Activated naive CD4-positive, alpha-beta T cell treated with anti-CD3 and anti-CD28 coated beads for 36 hours (primary cell): ENCODE measurements around the gene RGS21. TPM values are rescaled to one million over a fixed set of nuclear protein-coding genes. Genes with fewer than 3 reads are reported as not detected.
"Not testable (repeated sequence)": the region's sequence is repeated elsewhere in the genome, so short reads cannot be mapped to it uniquely, and the experiment has no call there.

Source experiments
- CTCF ChIA-PET: fragments of 350-600 bp; sonication (Branson Sonifier 250); formaldehyde crosslinking; loops from one replicate; lab custom pipeline; 2021; ENCODE audit warnings: antibody characterized with exemption; lab: Charles Lee
- DNase-seq: peaks from one replicate; pipeline ENCODE4 v3.0.0-alpha.2; 2020
- H3K27ac Mint-ChIP-seq: one replicate; pipeline ENCODE4 v1.8.0; 2021; ENCODE audit warnings: mild to moderate bottlenecking, mixed read lengths
- H3K27me3 Mint-ChIP-seq: one replicate; pipeline ENCODE4 v1.8.0; 2021; ENCODE audit warnings: low read depth, mixed read lengths
- H3K36me3 Mint-ChIP-seq: one replicate; pipeline ENCODE4 v1.8.0; 2021; ENCODE audit warnings: low read depth, mixed read lengths
- H3K4me1 Mint-ChIP-seq: one replicate; pipeline ENCODE4 v1.8.0; 2021; ENCODE audit warnings: low read depth, mixed read lengths
- H3K4me3 Mint-ChIP-seq: one replicate; pipeline ENCODE4 v1.8.0; 2021; ENCODE audit warnings: mild to moderate bottlenecking, moderate library complexity, mixed read lengths
- H3K9me3 Mint-ChIP-seq: one replicate; pipeline ENCODE4 v1.8.0; 2021; ENCODE audit warnings: mixed read lengths
- intact Hi-C: fragments of 100-400 bp; cut with micrococcal nuclease; formaldehyde crosslinking; loops from one replicate; pipeline ENCODE4 v1.15.1; 2023
- total RNA-seq, 2 experiments: library from RNA; stranded (reverse); gene quantifications; one replicate each; pipeline ENCODE4 v1.2.3, GENCODE V29; 2021

Gene RGS21, protein sequence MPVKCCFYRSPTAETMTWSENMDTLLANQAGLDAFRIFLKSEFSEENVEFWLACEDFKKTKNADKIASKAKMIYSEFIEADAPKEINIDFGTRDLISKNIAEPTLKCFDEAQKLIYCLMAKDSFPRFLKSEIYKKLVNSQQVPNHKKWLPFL
- not detected for total RNA-seq

- CTCF ChIA-PET, result no interaction called here
- intact Hi-C loops, result no loop called here
- Mint-ChIP-seq H3K4me3 (no peak within 1 kb of the TSS), H3K27ac (no peak within 1 kb of the TSS), H3K36me3 (no peaks in the 10 kb centered on the region), H3K9me3 (no peaks in the 10 kb centered on the region), H3K27me3 (no peaks in the 10 kb centered on the region), H3K4me1 (no peaks in the 10 kb centered on the region)
- no peak for DNase-seq
Observed at GRCh38 chr1:192316942-192317450, at the start of gene RGS21. Gene RGS21, plus strand, starts transcription at chr1:192316992. Its CDS starts 26,045 bp downstream, at chr1:192343037.

DNA sequence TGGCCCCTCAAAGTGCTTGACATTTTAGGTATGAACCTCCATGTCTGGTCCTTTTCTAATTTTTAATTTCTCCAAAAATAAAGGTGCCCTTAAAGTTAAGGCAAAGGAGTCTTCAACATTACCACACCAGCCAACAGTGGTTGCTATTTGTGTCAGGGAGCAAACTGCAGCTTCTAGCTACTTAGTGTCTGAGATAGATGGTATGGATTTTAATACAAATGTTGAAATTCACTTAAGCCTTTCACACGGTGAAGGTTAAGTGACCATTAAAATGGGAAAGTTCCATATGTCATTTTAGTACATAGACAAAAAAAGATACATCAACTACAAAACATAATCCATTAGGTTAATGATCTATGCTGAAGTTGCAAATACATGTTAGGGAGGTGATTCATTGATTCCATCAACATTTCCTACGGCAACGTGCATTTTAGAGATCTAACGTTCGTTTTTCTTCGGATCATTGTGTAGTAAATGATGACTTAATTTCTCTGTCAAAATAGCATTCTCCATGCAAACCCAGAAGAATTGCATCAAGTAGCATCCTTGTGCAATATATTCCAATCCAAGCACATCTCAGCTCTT, 48.2 kb upstream of the RGS21 start:
- intact Hi-C loops, result no loop called here
- no peak for DNase-seq
- no peaks in the 10 kb centered on the region for H3K36me3 Mint-ChIP-seq
- no peaks in the 10 kb centered on the region for H3K4me1 Mint-ChIP-seq
- CTCF ChIA-PET, result no interaction called here
- H3K4me3 Mint-ChIP-seq, result no peak overlapping the region
- H3K27ac Mint-ChIP-seq, result no peak overlapping the region
- no peaks in the 10 kb centered on the region for H3K27me3 Mint-ChIP-seq
- H3K9me3 Mint-ChIP-seq, result no peaks in the 10 kb centered on the region

DNA sequence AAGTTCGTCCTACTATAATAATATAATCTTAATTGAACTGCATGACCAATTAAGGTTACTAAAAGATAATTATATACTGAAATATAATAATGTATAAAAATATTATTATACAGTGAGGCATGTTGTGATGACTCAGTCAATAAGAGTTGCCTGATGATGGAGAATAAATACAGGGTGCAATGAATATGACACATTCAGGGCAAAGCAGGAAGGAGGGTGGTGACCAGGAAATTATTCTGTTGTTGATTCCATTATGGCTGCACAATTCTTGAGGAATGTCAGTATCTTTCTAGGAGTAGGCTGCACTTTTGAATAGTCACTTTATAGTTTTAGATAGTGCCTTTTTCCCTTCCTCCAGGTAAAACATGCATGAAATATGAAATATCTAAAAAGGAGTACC, 46.4 kb upstream of the RGS21 start:
- no peaks in the 10 kb centered on the region for H3K4me1 Mint-ChIP-seq
- H3K4me3 Mint-ChIP-seq, result no peak overlapping the region
- DNase-seq, result no peak
- no peaks in the 10 kb centered on the region for H3K36me3 Mint-ChIP-seq
- CTCF ChIA-PET, result no interaction called here
- H3K9me3 Mint-ChIP-seq, result no peaks in the 10 kb centered on the region
- no peak overlapping the region for H3K27ac Mint-ChIP-seq
- no peaks in the 10 kb centered on the region for H3K27me3 Mint-ChIP-seq
- intact Hi-C loops, result no loop called here

DNA sequence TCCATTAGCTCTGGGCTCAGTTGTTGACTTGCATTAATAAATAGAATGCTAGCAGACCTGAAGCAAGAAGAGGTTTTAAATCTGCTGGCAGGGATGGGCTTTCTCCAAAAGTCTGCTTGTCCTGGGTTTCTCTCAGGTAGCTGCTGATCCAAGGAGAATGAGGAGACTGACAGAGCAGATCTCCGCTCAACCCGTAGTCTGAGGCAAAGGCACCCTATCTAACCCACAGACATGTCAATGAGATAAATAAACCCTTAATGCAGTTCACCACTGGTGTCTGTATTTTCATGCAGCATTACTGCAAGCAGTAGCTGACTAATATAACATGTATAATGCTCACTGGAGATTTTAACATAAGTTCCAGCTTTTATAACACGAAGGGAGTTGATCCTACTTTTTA, 44.1 kb upstream of the RGS21 start:
- CTCF ChIA-PET, result no interaction called here
- H3K4me3 Mint-ChIP-seq, result no peak overlapping the region
- H3K36me3 Mint-ChIP-seq, result no peaks in the 10 kb centered on the region
- intact Hi-C loops, result no loop called here
- H3K4me1 Mint-ChIP-seq, result no peaks in the 10 kb centered on the region
- no peaks in the 10 kb centered on the region for H3K27me3 Mint-ChIP-seq
- H3K27ac Mint-ChIP-seq, result no peak overlapping the region
- H3K9me3 Mint-ChIP-seq, result no peaks in the 10 kb centered on the region
- no peak for DNase-seq

- H3K27ac Mint-ChIP-seq, result no peak overlapping the region
- H3K4me1 Mint-ChIP-seq, result no peaks in the 10 kb centered on the region
- intact Hi-C loops, result no loop called here
- CTCF ChIA-PET, result no interaction called here
- no peaks in the 10 kb centered on the region for H3K36me3 Mint-ChIP-seq
- no peak overlapping the region for H3K4me3 Mint-ChIP-seq
- H3K27me3 Mint-ChIP-seq, result no peaks in the 10 kb centered on the region
- no peak for DNase-seq
- no peaks in the 10 kb centered on the region for H3K9me3 Mint-ChIP-seq
Observed at GRCh38 chr1:192274588-192274987, 42.2 kb upstream of the RGS21 start.

DNA sequence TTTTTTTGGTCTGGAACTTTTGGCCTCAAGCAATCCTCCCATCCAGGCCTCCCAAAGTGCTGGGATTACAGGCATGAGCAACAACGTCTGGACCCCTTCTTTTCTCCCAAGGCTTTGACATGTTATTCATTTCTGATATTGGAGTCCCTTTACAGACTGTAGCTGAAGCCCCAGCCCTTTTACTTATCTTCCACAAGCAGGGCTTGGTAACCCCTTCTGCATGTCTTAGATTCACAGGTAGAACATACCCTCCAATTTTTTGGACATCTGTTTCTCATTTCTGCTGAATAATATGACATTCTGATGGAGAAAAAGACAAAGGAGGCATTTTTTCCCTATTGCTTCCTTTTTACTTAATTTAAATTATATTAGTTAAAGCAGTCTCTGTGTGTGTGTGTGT, 39.2 kb upstream of the RGS21 start:
- intact Hi-C loops, result no loop called here
- H3K27me3 Mint-ChIP-seq, result no peaks in the 10 kb centered on the region
- no peak overlapping the region for H3K27ac Mint-ChIP-seq
- no peaks in the 10 kb centered on the region for H3K36me3 Mint-ChIP-seq
- no peak for DNase-seq
- H3K4me3 Mint-ChIP-seq, result no peak overlapping the region
- peaks cover 11% of the 10 kb centered on the region for H3K9me3 Mint-ChIP-seq
- no peaks in the 10 kb centered on the region for H3K4me1 Mint-ChIP-seq
- CTCF ChIA-PET, result interaction anchor here (0.6 kb wide), 1 partner anchor 431 kb away, joined by 3 read pairs; no protein-coding TSS in a partner anchor

DNA sequence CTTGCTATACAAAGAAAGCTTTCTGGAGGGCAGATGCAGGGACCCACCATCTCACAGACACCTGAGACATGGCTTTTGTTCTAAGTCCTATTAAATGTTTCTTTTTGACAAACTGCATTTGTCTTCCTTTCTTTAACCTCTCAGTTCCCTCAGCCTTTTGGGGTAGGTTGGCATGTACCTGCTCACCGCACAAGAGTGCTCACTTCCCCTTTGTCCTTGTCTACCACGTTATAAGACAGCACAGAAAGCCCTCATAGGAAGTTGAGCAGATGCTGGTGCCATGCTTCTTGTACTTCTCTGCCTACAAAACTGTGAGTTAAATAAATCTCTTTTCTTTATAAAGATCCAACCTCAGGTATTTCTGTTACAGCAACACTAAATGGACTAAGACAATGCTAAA, 31.9 kb upstream of the RGS21 start:
- DNase-seq, result no peak
- Mint-ChIP-seq H3K9me3 (peaks cover 17% of the 10 kb centered on the region), H3K27me3 (no peaks in the 10 kb centered on the region), H3K27ac (no peak overlapping the region), H3K36me3 (no peaks in the 10 kb centered on the region), H3K4me1 (no peaks in the 10 kb centered on the region), H3K4me3 (no peak overlapping the region)
- CTCF ChIA-PET, result no interaction called here
- intact Hi-C loops, result loop anchor here (5.0 kb wide), 1 partner anchor 162 kb away; no protein-coding TSS in a partner anchor

GRCh38 chr1:192303029-192303428, 13.8 kb upstream of the RGS21 start:
- Mint-ChIP-seq H3K9me3 (peaks cover 3% of the 10 kb centered on the region), H3K4me1 (no peaks in the 10 kb centered on the region), H3K4me3 (no peak overlapping the region), H3K27me3 (no peaks in the 10 kb centered on the region), H3K27ac (no peak overlapping the region), H3K36me3 (peaks cover 3% of the 10 kb centered on the region)
- CTCF ChIA-PET, result interaction anchor here (0.6 kb wide), 1 partner anchor 21 kb away, joined by 3 read pairs; no protein-coding TSS in a partner anchor
- no peak for DNase-seq
- intact Hi-C loops, result no loop called here

GRCh38 chr1:192308314-192308713, 8.5 kb upstream of the RGS21 start:
- H3K4me1 Mint-ChIP-seq, H3K36me3 Mint-ChIP-seq, H3K4me3 Mint-ChIP-seq, intact Hi-C loops, CTCF ChIA-PET, H3K27me3 Mint-ChIP-seq, H3K27ac Mint-ChIP-seq, H3K9me3 Mint-ChIP-seq, DNase-seq: not testable (repeated sequence)

DNA sequence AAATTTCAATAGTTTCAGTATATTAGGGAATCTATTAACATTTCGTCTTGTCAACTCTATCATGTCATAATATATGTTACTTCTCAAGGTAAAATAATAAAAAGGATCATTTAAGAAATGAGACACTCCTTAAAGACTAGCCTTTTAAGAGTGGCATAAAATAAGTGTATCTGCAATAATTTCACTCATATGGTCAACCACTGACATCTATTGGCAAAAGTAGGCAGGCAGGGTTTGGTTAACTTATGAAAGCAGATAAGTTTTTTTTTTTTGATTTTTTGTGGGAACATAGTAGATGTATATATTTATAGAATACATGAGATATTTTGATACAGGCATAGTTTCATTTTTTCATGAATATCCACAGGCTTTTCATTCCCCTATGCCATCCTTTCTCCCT, 5.5 kb upstream of the RGS21 start:
- peaks cover 3% of the 10 kb centered on the region for H3K36me3 Mint-ChIP-seq
- DNase-seq, result no peak
- no peak overlapping the region for H3K27ac Mint-ChIP-seq
- CTCF ChIA-PET, result no interaction called here
- H3K4me1 Mint-ChIP-seq, result no peaks in the 10 kb centered on the region
- no peak overlapping the region for H3K4me3 Mint-ChIP-seq
- peaks cover 5% of the 10 kb centered on the region for H3K9me3 Mint-ChIP-seq
- intact Hi-C loops, result no loop called here
- no peaks in the 10 kb centered on the region for H3K27me3 Mint-ChIP-seq

DNA sequence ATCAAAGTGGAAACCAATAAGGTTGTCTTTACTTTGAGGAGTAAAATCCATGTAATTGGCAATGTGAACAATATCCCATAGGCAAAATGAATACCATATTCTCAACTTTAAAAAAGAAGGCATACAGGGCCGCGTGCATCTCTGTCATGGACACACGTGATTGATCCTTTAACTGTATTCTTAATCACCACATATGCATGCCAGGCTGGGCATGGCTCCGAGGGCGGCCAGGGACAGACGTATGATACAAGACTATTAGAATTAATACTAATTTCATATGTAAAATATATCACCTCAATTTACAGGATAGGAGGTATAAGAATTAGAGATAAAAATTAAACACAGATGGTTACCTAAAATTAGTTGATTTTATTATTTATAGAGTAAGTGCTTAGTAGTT, 11.2 kb downstream of the RGS21 start:
- intact Hi-C loops, result no loop called here
- DNase-seq, result no peak
- Mint-ChIP-seq H3K4me3 (no peak overlapping the region), H3K27ac (no peak overlapping the region), H3K9me3 (no peaks in the 10 kb centered on the region), H3K36me3 (no peaks in the 10 kb centered on the region), H3K27me3 (no peaks in the 10 kb centered on the region), H3K4me1 (no peaks in the 10 kb centered on the region)
- CTCF ChIA-PET, result no interaction called here

GRCh38 chr1:192342842-192343241, 26.1 kb downstream of the RGS21 start:
- no peak overlapping the region for H3K4me3 Mint-ChIP-seq
- no peaks in the 10 kb centered on the region for H3K36me3 Mint-ChIP-seq
- H3K27me3 Mint-ChIP-seq, result no peaks in the 10 kb centered on the region
- intact Hi-C loops, result no loop called here
- no peaks in the 10 kb centered on the region for H3K9me3 Mint-ChIP-seq
- DNase-seq, result no peak
- CTCF ChIA-PET, result no interaction called here
- H3K4me1 Mint-ChIP-seq, result no peaks in the 10 kb centered on the region
- H3K27ac Mint-ChIP-seq, result no peak overlapping the region

GRCh38 chr1:192343344-192343743, 26.6 kb downstream of the RGS21 start:
- H3K27ac Mint-ChIP-seq, result no peak overlapping the region
- H3K4me1 Mint-ChIP-seq, result no peaks in the 10 kb centered on the region
- no peak for DNase-seq
- H3K36me3 Mint-ChIP-seq, result no peaks in the 10 kb centered on the region
- no peaks in the 10 kb centered on the region for H3K9me3 Mint-ChIP-seq
- no peaks in the 10 kb centered on the region for H3K27me3 Mint-ChIP-seq
- CTCF ChIA-PET, result no interaction called here
- intact Hi-C loops, result no loop called here
- no peak overlapping the region for H3K4me3 Mint-ChIP-seq
